ENCODE data around the gene ACBD6. TPM values are rescaled to one million over a fixed set of nuclear protein-coding genes. Genes with fewer than 3 reads are reported as not detected.

Gene ACBD6
- total RNA-seq, 6 experiments from 2014 or later, result 21.1 to 29.5 (median 27.0) TPM

DNA sequence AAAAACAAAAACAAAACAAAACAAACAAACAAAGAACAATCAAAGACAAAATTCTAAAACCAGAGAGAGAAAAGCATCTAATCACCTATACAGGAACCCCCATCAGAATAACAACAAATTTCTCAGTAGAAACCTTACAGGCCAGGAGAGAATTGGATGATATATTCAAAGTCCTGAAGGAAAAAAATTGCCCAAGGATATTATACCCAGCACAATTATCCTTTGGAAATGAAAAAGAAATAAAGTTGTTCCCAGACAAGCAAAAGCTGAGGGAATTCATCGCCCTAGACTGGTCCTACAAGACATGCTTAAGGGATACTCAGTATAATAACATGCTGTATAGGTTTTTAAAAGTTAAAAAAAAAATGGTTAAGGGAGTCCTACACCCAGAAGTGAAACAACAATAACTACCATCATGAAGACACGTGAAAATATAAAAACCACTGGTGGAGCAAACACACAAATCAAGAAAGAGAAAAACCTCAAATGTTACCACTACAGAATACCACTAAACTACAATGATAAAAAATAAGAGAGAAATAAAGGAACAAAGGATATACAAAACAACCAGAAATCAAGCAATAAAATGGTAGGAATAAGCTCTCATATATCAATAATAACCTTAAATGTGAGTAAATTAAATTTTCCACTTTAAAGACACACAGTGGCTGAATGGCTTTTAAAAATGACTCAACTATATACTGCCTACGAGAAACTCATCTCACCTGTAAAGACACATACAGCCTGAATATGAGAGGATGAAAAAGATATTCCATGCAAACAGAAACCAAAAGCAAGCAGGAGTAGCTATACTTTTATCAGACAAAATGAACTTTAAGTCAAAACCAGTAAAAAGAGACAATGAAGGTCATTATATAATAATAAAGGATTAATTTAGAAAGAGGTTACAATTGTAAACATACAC lies 121.9 kb downstream of the ACBD6 start:
- DNase-seq, result no peak
- no peak overlapping the region for H3K4me3 Mint-ChIP-seq
- peaks cover 63% of the 10 kb centered on the region for H3K9me3 Mint-ChIP-seq
- peaks cover 15% of the 10 kb centered on the region for H3K4me1 Mint-ChIP-seq (ENCODE audit: low read depth)
- TF ChIP-seq, protein P1, sequence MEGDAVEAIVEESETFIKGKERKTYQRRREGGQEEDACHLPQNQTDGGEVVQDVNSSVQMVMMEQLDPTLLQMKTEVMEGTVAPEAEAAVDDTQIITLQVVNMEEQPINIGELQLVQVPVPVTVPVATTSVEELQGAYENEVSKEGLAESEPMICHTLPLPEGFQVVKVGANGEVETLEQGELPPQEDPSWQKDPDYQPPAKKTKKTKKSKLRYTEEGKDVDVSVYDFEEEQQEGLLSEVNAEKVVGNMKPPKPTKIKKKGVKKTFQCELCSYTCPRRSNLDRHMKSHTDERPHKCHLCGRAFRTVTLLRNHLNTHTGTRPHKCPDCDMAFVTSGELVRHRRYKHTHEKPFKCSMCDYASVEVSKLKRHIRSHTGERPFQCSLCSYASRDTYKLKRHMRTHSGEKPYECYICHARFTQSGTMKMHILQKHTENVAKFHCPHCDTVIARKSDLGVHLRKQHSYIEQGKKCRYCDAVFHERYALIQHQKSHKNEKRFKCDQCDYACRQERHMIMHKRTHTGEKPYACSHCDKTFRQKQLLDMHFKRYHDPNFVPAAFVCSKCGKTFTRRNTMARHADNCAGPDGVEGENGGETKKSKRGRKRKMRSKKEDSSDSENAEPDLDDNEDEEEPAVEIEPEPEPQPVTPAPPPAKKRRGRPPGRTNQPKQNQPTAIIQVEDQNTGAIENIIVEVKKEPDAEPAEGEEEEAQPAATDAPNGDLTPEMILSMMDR (IDR thresholded peaks at IDR 0.05), result no peak
- H3K27ac Mint-ChIP-seq, result no peak overlapping the region
- peaks cover 68% of the 10 kb centered on the region for H3K36me3 Mint-ChIP-seq (ENCODE audit: low read depth)
- no peaks in the 10 kb centered on the region; the same call in 1 of the 2 replicates for H3K27me3 Mint-ChIP-seq (ENCODE audit: insufficient read depth)

DNA sequence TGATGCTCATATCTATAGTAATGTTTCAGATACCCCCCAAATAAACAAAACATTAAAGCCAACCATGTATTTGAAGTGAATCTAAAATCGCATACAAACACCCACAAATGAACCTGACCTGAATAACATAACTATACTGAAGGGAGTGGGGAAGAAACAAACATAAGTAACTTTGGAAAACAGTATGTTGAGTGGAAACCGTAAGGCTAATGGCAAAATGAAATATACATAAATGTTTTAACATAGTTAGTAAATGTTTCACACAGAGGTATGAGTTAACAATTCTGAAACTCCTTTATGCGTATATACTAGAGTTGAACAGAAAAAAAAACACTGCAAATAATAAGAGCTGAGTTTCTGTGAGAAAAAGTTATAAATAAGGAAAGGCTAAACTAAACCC lies 125.6 kb downstream of the ACBD6 start:
- H3K27ac Mint-ChIP-seq, result no peak overlapping the region
- no peaks in the 10 kb centered on the region; the same call in 1 of the 2 replicates for H3K27me3 Mint-ChIP-seq (ENCODE audit: insufficient read depth)
- peaks cover 29% of the 10 kb centered on the region for H3K9me3 Mint-ChIP-seq
- H3K36me3 Mint-ChIP-seq (ENCODE audit: low read depth), result peaks cover 34% of the 10 kb centered on the region
- DNase-seq, result no peak
- TF ChIP-seq, protein P1 (IDR thresholded peaks at IDR 0.05), result no peak
- peaks cover 4% of the 10 kb centered on the region for H3K4me1 Mint-ChIP-seq (ENCODE audit: low read depth)
- H3K4me3 Mint-ChIP-seq, result no peak overlapping the region

DNA sequence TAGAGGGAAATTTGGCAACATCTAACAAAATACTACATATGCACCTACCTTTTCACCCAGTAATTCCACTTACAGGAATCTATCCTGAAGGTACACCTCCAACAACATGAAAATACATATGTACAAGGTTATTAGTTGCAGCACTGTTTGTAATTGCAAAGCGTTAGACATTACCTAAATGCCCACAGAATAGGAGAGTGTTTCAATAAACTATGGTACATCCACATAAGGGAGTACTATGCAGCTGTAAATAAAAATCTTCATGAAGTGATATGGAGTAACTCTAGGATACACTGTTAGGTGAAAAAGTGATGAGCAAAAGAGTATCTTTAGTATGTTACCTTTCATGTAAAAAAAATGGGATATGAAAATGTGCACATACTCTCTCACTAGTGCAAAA lies 126.1 kb downstream of the ACBD6 start:
- H3K9me3 Mint-ChIP-seq, result peaks cover 26% of the 10 kb centered on the region
- H3K27ac Mint-ChIP-seq, result no peak overlapping the region
- H3K27me3 Mint-ChIP-seq (ENCODE audit: insufficient read depth), result no peaks in the 10 kb centered on the region; the same call in 1 of the 2 replicates
- no peak for DNase-seq
- TF ChIP-seq, protein P1 (IDR thresholded peaks at IDR 0.05), result no peak
- peaks cover 33% of the 10 kb centered on the region for H3K36me3 Mint-ChIP-seq (ENCODE audit: low read depth)
- H3K4me3 Mint-ChIP-seq, result no peak overlapping the region
- peaks cover 9% of the 10 kb centered on the region for H3K4me1 Mint-ChIP-seq (ENCODE audit: low read depth)

DNA sequence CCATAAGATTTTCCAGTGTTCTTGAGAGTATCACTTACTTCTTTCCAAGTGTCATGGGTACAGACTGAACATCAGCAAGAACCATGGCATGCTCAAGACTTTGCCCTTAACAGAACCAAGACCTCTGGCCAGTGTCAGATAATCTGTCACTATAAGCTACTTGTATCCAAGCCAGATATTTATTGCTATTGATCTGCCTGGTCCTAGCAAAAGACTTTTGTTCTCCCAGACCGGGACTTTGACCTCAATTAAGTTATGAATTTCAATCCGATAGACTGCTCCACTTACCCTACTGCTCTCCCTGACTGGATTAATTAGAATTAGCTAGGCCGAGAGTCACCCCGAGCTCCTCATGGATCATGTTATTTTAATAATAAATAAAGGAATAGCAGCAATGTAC lies 129.6 kb downstream of the ACBD6 start:
- TF ChIP-seq, protein P1 (IDR thresholded peaks at IDR 0.05), result no peak

DNA sequence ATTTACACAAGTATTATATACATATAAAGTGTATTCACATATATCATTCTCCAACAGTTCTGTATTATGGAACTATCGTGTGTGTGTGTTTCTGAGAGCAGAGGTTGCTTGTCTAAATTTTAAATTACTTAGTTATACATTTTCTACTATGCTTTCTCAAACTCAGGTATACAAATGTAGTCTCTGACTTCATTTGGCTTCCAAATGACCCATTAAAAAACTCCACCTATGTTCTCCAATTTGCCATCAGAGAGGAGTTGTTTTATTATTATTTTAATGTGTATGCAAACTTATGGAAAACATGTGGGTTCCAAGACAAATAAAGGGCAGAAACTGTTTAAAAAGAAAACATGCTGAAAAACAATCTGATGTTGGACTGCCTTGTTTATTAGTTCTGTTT lies 131.8 kb downstream of the ACBD6 start:
- H3K27ac Mint-ChIP-seq, result no peak overlapping the region
- TF ChIP-seq, protein P1 (IDR thresholded peaks at IDR 0.05), result no peak
- H3K27me3 Mint-ChIP-seq (ENCODE audit: insufficient read depth), result no peaks in the 10 kb centered on the region
- H3K4me3 Mint-ChIP-seq, result no peak overlapping the region
- H3K36me3 Mint-ChIP-seq (ENCODE audit: low read depth), result peaks cover 11% of the 10 kb centered on the region; the same call in 1 of the 2 replicates
- H3K9me3 Mint-ChIP-seq, result no peaks in the 10 kb centered on the region
- DNase-seq, result no peak
- peaks cover 33% of the 10 kb centered on the region for H3K4me1 Mint-ChIP-seq (ENCODE audit: low read depth)

More for the DNA sequence above, 129.6 kb downstream of the ACBD6 start:
- DNase-seq, result no peak
- Mint-ChIP-seq H3K27ac (no peak overlapping the region), H3K4me1 (ENCODE audit: low read depth) (peaks cover 12% of the 10 kb centered on the region), H3K36me3 (ENCODE audit: low read depth) (peaks cover 14% of the 10 kb centered on the region; the same call in 1 of the 2 replicates), H3K9me3 (no peaks in the 10 kb centered on the region), H3K4me3 (no peak overlapping the region), H3K27me3 (ENCODE audit: insufficient read depth) (no peaks in the 10 kb centered on the region)
